ENCODE results near the gene CIITA. TPM values are rescaled to one million over a fixed set of nuclear protein-coding genes. Genes with fewer than 3 reads are reported as not detected.
"Not testable (repeated sequence)": the region's sequence is repeated elsewhere in the genome, so short reads cannot be mapped to it uniquely, and the experiment has no call there.

CIITA gene, protein sequence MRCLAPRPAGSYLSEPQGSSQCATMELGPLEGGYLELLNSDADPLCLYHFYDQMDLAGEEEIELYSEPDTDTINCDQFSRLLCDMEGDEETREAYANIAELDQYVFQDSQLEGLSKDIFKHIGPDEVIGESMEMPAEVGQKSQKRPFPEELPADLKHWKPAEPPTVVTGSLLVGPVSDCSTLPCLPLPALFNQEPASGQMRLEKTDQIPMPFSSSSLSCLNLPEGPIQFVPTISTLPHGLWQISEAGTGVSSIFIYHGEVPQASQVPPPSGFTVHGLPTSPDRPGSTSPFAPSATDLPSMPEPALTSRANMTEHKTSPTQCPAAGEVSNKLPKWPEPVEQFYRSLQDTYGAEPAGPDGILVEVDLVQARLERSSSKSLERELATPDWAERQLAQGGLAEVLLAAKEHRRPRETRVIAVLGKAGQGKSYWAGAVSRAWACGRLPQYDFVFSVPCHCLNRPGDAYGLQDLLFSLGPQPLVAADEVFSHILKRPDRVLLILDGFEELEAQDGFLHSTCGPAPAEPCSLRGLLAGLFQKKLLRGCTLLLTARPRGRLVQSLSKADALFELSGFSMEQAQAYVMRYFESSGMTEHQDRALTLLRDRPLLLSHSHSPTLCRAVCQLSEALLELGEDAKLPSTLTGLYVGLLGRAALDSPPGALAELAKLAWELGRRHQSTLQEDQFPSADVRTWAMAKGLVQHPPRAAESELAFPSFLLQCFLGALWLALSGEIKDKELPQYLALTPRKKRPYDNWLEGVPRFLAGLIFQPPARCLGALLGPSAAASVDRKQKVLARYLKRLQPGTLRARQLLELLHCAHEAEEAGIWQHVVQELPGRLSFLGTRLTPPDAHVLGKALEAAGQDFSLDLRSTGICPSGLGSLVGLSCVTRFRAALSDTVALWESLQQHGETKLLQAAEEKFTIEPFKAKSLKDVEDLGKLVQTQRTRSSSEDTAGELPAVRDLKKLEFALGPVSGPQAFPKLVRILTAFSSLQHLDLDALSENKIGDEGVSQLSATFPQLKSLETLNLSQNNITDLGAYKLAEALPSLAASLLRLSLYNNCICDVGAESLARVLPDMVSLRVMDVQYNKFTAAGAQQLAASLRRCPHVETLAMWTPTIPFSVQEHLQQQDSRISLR
- total RNA-seq, result 10 to 100 TPM; 14.0 to 20.1 (median 17.9) TPM

DNA sequence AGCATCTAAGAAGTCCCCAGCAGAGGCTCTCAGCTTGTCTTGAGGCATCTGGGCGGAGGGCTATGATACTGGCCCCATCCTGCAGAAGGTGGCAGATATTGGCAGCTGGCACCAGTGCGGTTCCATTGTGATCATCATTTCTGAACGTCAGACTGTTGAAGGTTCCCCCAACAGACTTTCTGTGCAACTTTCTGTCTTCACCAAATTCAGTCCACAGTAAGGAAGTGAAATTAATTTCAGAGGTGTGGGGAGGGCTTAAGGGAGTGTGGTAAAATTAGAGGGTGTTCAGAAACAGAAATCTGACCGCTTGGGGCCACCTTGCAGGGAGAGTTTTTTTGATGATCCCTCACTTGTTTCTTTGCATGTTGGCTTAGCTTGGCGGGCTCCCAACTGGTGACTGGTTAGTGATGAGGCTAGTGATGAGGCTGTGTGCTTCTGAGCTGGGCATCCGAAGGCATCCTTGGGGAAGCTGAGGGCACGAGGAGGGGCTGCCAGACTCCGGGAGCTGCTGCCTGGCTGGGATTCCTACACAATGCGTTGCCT lies at the start of gene CIITA:
Gene CIITA, plus strand, starts transcription at position 404 of the 543 bp plus-strand sequence. Its CDS starts 129 bp downstream, at position 533.
- no peak for TF ChIP-seq POLR2A (IDR thresholded peaks at IDR 0.05)
- TF ChIP-seq, protein P1, sequence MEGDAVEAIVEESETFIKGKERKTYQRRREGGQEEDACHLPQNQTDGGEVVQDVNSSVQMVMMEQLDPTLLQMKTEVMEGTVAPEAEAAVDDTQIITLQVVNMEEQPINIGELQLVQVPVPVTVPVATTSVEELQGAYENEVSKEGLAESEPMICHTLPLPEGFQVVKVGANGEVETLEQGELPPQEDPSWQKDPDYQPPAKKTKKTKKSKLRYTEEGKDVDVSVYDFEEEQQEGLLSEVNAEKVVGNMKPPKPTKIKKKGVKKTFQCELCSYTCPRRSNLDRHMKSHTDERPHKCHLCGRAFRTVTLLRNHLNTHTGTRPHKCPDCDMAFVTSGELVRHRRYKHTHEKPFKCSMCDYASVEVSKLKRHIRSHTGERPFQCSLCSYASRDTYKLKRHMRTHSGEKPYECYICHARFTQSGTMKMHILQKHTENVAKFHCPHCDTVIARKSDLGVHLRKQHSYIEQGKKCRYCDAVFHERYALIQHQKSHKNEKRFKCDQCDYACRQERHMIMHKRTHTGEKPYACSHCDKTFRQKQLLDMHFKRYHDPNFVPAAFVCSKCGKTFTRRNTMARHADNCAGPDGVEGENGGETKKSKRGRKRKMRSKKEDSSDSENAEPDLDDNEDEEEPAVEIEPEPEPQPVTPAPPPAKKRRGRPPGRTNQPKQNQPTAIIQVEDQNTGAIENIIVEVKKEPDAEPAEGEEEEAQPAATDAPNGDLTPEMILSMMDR (IDR thresholded peaks at IDR 0.05), result no peak
- H3K4me3 ChIP-seq (ENCODE audit: low read depth, poor library complexity, severe bottlenecking), result no peak within 1 kb of the TSS
- DNase-seq (ENCODE audit: low spot score in 2 of 2), result peak; percentile 73 to 95
- intact Hi-C loops (cut with DNase I; ENCODE audit: low total_unique reads), result no loop called here
- 34 to 36% methylated on average over 9 of the region's 9 CpGs for WGBS, 2 donors

DNA sequence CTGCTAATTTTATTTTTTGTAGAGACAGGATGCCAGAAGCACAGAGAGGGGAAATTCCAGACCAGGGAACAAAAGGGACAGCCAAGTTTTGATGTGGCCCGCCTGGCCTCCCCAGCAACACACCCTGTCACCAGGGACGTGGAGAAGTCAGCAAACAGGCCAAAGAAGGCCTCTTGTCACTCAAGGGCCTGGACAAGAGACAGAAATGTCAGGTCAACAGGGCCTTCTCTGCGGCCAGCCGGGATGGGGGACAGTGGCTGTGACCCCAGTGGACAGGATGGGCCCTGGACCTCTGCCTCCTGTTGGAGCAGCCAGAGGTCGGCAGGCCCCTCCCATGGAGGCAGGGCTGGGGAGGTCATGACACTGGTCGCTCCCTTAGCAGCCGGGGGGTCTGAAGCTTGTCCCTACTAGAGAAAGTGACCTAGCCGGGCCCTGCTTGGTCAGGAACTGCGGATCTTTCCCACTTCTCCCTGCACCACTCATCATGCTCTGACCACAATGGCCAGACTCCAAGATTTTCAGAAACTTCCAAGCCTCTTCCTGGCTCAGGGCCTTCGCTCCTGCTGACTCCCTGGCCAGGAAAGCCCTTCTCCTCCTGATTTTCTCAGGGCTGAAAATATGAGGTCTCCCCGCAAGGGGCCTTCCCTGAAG lies 49.2 kb upstream of the CIITA start:
- peak; percentile 81 to 90 for DNase-seq (ENCODE audit: low spot score in 2 of 2)
- no peak for TF ChIP-seq POLR2A (IDR thresholded peaks at IDR 0.05)
- TF ChIP-seq, protein P1 (IDR thresholded peaks at IDR 0.05), result no peak
- H3K4me3 ChIP-seq (ENCODE audit: low read depth, poor library complexity, severe bottlenecking), result no peak overlapping the region
- intact Hi-C loops (cut with DNase I; ENCODE audit: low total_unique reads), result no loop called here
- 26 to 28% methylated on average over 10 to 11 of the region's 11 CpGs for WGBS, 2 donors

DNA sequence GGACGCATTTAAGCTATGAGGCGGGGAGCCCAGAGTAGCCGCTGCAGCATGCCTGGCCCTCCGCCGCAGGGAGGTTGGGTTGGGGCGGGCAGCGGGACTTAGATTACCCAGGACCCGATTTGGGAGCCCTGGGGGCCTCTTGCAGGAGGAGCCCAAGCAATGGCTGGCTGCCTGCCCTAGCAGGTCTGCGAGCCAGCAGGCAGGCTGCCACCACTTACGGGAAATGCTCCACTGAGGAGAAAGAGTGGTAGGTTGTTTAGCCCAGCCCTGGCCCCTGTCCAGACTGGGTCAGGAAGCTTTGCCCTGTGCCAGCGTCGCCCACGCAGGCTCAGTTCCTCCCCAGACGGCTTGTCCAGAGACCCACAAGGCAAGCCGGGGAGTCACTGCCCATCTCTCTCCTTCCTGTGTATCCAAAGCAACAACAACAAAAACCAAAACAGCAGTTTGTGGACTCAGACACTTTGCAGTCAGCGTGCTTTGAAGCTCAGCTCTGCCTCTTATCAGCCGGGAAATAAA lies 48.1 kb upstream of the CIITA start:
- DNase-seq (ENCODE audit: low spot score in 2 of 2), result peak; percentile 83 to 97
- H3K4me3 ChIP-seq (ENCODE audit: low read depth, poor library complexity, severe bottlenecking), result no peak overlapping the region
- WGBS, 2 donors, result 1 to 3% methylated on average over 16 to 17 of the region's 17 CpGs
- no peak for TF ChIP-seq POLR2A (IDR thresholded peaks at IDR 0.05)
- TF ChIP-seq, protein P1 (IDR thresholded peaks at IDR 0.05), result no peak
- intact Hi-C loops (cut with DNase I; ENCODE audit: low total_unique reads), result no loop called here

DNA sequence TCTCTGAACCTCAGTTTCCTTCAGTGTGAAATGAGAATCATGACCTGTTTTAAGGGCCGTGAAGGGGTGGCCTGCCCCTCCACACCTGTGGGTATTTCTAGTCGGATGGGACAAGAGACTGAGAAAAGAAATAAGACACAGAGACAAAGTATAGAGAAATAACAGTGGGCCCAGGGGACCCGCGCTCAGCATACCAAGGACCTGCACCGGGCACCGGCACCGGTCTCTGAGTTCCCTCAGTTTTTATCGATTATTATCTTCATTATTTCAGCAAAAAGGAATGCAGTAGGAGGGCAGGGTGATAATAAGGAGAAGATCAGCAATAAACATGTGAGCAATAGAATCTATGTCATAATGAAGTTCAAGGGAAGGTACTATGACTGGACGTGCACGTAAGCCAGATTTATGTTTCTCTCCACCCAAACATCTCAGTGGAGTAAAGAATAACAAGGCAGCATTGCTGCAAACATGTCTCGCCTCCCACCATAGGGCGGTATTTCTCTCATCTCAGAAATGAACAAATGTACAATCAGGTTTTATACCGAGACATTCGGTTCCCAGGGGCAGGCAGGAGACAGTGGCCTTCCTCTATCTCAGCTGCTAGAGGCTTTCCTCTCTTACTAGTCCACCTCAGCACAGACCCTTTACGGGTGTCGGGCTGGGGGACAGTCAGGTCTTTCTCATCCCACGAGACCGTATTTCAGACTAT lies 47.5 kb upstream of the CIITA start:
- WGBS, 2 donors, result 34 to 41% methylated on average over 18 of the region's 18 CpGs
- intact Hi-C loops (cut with DNase I; ENCODE audit: low total_unique reads); H3K4me3 ChIP-seq (ENCODE audit: low read depth, poor library complexity, severe bottlenecking); DNase-seq (ENCODE audit: low spot score in 2 of 2): not testable (repeated sequence)

DNA sequence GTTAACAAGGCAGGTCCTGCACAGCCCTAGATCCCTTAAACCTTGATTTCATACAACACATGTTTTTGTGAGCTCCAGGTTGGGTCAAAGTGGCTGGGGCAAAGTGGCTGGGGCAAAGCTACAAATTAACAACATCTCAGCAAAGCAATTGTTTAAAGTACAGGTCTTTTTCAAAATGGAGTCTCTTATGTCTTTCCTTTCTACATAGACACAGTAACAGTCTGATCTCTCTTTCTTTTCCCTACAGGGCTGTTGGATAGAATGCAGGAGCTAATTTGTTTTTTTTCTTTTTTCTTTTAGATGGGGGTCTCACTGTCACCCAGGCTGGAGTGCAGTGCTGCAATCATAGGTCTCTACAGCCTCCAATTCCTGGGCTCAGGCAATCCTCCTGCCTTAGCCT lies 46.8 kb upstream of the CIITA start:
- intact Hi-C loops (cut with DNase I; ENCODE audit: low total_unique reads); H3K4me3 ChIP-seq (ENCODE audit: low read depth, poor library complexity, severe bottlenecking); DNase-seq (ENCODE audit: low spot score in 2 of 2): not testable (repeated sequence)

Data from lower leg skin (tissue), 4 donors.